Effector CD8-positive, alpha-beta T cell (primary cell): Measurements from ENCODE around the gene KIAA1217.

Source experiments
- DNase-seq: peaks from one replicate; lab custom pipeline; 2025; lab: John Stamatoyannopoulos, UW
- total RNA-seq, 4 experiments: gene quantifications; one replicate each; lab custom pipeline; 2026; lab: John Stamatoyannopoulos, UW

KIAA1217 gene
- 0 to 0.98 (median 0.59) reads per million in 4 experiments for total RNA-seq

GRCh38 chr10:24208661-24209431 is at the start of gene KIAA1217:
Gene KIAA1217, plus strand, starts transcription at chr10:24209138. Its CDS starts 56 bp downstream, at chr10:24209194.
- DNase-seq: no peak

GRCh38 chr10:24162206-24162985 is 46.5 kb upstream of the KIAA1217 start:
- DNase-seq: no peak

- no peak for DNase-seq
These were observed 45.5 kb upstream of the KIAA1217 start for GRCh38 chr10:24163485-24163884.

GRCh38 chr10:24168258-24169170 is 40.4 kb upstream of the KIAA1217 start:
- DNase-seq: no peak

- DNase-seq: no peak
These were observed 38.7 kb upstream of the KIAA1217 start for GRCh38 chr10:24170199-24170598.

- no peak for DNase-seq
These were observed 36.0 kb upstream of the KIAA1217 start for GRCh38 chr10:24172909-24173308.

GRCh38 chr10:24174014-24174413 is 34.9 kb upstream of the KIAA1217 start:
- no peak for DNase-seq

- no peak for DNase-seq
These were observed 32.3 kb upstream of the KIAA1217 start for GRCh38 chr10:24176658-24177057.

GRCh38 chr10:24177636-24178035 is 31.3 kb upstream of the KIAA1217 start:
- no peak for DNase-seq

GRCh38 chr10:24180891-24181290 is 28.0 kb upstream of the KIAA1217 start:
- no peak for DNase-seq

- DNase-seq: no peak
These were observed 24.5 kb upstream of the KIAA1217 start for GRCh38 chr10:24184455-24184854.

GRCh38 chr10:24193330-24193729 is 15.6 kb upstream of the KIAA1217 start:
- DNase-seq: no peak

GRCh38 chr10:24197263-24197662 is 11.7 kb upstream of the KIAA1217 start:
- DNase-seq: no peak

- no peak for DNase-seq
These were observed 7.3 kb upstream of the KIAA1217 start for GRCh38 chr10:24201503-24202180.

GRCh38 chr10:24202181-24202570 is 6.8 kb upstream of the KIAA1217 start:
- DNase-seq: no peak

- DNase-seq: no peak
These were observed 3.1 kb upstream of the KIAA1217 start for GRCh38 chr10:24205821-24206220.

- no peak for DNase-seq
These were observed 2.6 kb upstream of the KIAA1217 start for GRCh38 chr10:24206334-24206733.

GRCh38 chr10:24206926-24207325 is 2.0 kb upstream of the KIAA1217 start:
- DNase-seq: no peak

GRCh38 chr10:24207341-24207740 is 1.6 kb upstream of the KIAA1217 start:
- DNase-seq: no peak

- no peak for DNase-seq
These were observed 942 bp upstream of the KIAA1217 start for GRCh38 chr10:24207781-24208611.

GRCh38 chr10:24209432-24209771 is 464 bp downstream of the KIAA1217 start:
- DNase-seq: no peak
